Spleen (tissue), 11 donors: ENCODE measurements around the gene SIRPA. TPM values are rescaled to one million over a fixed set of nuclear protein-coding genes. Genes with fewer than 3 reads are reported as not detected.

Experiments
- DNase-seq: peaks from one replicate; pipeline ENCODE4 v3.0.0-alpha.2; 2020
- H3K27ac ChIP-seq, 8 donors: fragments of 200-600 bp; sonication (generic) in 7 of 8; 1 replicate in 4 of 8; 2 replicates in 4 of 8; pipeline versions ENCODE4 v1.5.0 to v1.8.0; 2016 to 2021; ENCODE audit warnings: inconsistent platforms in 4 of 8, mild to moderate bottlenecking in 4 of 8, moderate library complexity in 1 of 8
- H3K27me3 ChIP-seq, 7 donors: fragments of 200-600 bp; sonication (generic) in 6 of 7; replicated peaks in 1 of 7; 1 replicate in 4 of 7; 2 replicates in 3 of 7; pipeline versions ENCODE4 v1.5.0 to v1.8.0; 2016 to 2021; ENCODE audit warnings: inconsistent platforms in 3 of 7, mild to moderate bottlenecking in 1 of 7
- H3K36me3 ChIP-seq, 6 donors: fragments of 200-600 bp; sonication (generic) in 5 of 6; 1 replicate in 4 of 6; 2 replicates in 2 of 6; pipeline versions ENCODE4 v1.5.0 to v1.8.0; 2016 to 2021; ENCODE audit warnings: inconsistent platforms in 2 of 6
- H3K4me1 ChIP-seq, 6 donors: fragments of 200-600 bp; sonication (generic) in 5 of 6; 1 replicate in 3 of 6; 2 replicates in 3 of 6; pipeline versions ENCODE4 v1.5.0 to v1.8.0; 2016 to 2021; ENCODE audit warnings: inconsistent platforms in 3 of 6
- H3K4me3 ChIP-seq, 8 donors: fragments of 200-600 bp; sonication (generic) in 7 of 8; 1 replicate in 4 of 8; 2 replicates in 4 of 8; pipeline versions ENCODE4 v1.5.0 to v1.8.0; 2016 to 2021; ENCODE audit warnings: inconsistent platforms in 4 of 8, mild to moderate bottlenecking in 4 of 8, moderate library complexity in 2 of 8
- H3K9me3 ChIP-seq, 8 donors: fragments of 200-600 bp; sonication (generic) in 7 of 8; 1 replicate in 4 of 8; 2 replicates in 4 of 8; pipeline versions ENCODE4 v1.5.0 to v1.8.0; 2016 to 2021; ENCODE audit warnings: inconsistent platforms in 4 of 8
- POLR2A ChIP-seq, 3 donors: fragments of 450-650 bp; IDR thresholded peaks; one replicate each; pipeline ENCODE4 v1.5.1; 2017; ENCODE audit warnings: antibody characterized with exemption in 3 of 3, mild to moderate bottlenecking in 1 of 3
- POLR2AphosphoS5 ChIP-seq, 3 donors: sonication (generic); formaldehyde crosslinking; IDR thresholded peaks; one replicate each; pipeline ENCODE4 v1.5.1; 2017; ENCODE audit warnings: antibody characterized with exemption in 3 of 3
- WGBS, 5 donors: extraction: QIAGEN DNeasy Blood & Tissue Kit in 3 of 5; methylation state at CpG; one replicate each; pipeline versions ENCODE4 v1.1.5 to v1.1.7; 2013 to 2018; 5-methylcytosine and 5-hydroxymethylcytosine counted together
- intact Hi-C: fragments of 100-400 bp; cut with DNase I; formaldehyde crosslinking; loops from one replicate; pipeline ENCODE4 v1.15.0; 2023; ENCODE audit warnings: low total_unique reads
- polyA plus RNA-seq, 3 donors: library from polyadenylated mRNA; stranded (reverse); fragments of 200-250 nt; gene quantifications; one replicate each; pipeline ENCODE4 v1.2.1, GENCODE V29; 2013
- total RNA-seq, 7 donors: library from RNA; depleted of rRNA in 3 of 7; stranded (reverse); fragments of >200 nt in 3 of 7; fragmentation: NEBNext Ultra II Directional in 4 of 7; extraction: Animal tissue kit (Norgen Biotek cat#: 25700) in 4 of 7; gene quantifications; one replicate each; pipeline versions ENCODE4 v1.1.0 to v1.2.1, GENCODE V29; 2016 to 2021
- TF ChIP-seq, protein P1 (sequence below), 11 experiments: fragments of 200-600 bp in 7 of 11; fragments of 450-650 bp in 4 of 11; sonication (generic) in 4 of 11; IDR thresholded peaks in 8 of 11; conservative IDR thresholded peaks in 3 of 11; 1 replicate in 7 of 11; 2 replicates in 4 of 11; pipeline versions ENCODE4 v1.4.0 to v1.8.0; 2016 to 2021; ENCODE audit warnings: antibody characterized with exemption in 11 of 11, inconsistent platforms in 4 of 11, mild to moderate bottlenecking in 1 of 11
- donor health status: healthy with polysubstance abuse.
- donor health status: DM: no; HTN: no; CAD: no; lungs with moderate emphysema.
- donor health status: DM: no; HTN: no; CAD: no.
- donor health status: Bipolar disorder and iron deficiency.
- donor health status: healthy.
- donor health status: DM: no; HTN: no; CAD: no.
- donor health status: DM: yes; HTN: yes; CAD: no.

Gene SIRPA
- total and polyA plus RNA-seq, 10 donors: 9.8 to 104 (median 38.4) TPM

DNA sequence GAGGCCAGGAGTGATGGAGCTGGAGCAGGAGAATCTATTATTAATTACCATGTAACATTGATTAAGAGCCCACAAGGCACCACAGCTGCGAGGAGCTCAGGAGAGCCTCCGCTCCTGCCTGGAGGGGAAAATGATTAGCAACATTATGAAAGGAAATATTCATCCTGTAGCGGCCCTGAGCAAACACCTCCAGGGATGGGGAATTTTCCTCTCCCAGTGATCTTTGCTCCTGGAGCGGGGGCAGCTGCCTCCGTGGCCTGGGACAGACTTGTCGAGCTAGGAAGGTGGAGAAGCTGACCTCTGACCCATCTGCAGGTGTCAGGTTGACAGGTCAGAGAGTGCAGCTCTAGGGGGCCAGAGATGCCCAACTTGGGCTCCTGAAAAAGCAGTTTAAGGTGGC is 40.1 kb upstream of the SIRPA start:
- peaks cover 0 to 69% (median 27%) of the 10 kb centered on the region in 6 donors for H3K4me1 ChIP-seq
- WGBS, 5 donors: 60 to 87% (median 79%) methylated on average over 6 of the region's 6 CpGs
- intact Hi-C loops: no loop called here

DNA sequence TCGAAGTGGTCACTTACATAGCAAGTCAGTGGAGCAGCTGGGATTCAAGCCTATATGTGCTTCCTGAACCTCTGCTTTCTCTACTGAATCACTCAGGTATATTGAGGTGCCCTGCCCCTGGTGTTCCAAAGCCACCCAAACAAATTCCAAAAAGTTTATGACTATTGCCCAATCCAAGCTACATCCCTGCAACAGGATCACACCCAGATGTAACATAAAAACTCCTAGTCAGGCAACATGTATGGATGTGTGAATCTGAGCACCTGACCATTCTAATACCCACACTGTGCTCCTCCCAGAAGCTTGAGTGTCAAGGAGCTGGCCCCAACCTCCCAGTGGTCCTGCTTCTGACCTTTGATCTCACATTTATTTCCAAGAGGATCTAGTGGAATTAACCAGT is 39.5 kb upstream of the SIRPA start:
- H3K4me1 ChIP-seq: peaks cover 0 to 63% (median 22%) of the 10 kb centered on the region in 6 donors
- H3K9me3 ChIP-seq: no peaks in the 10 kb centered on the region
- no peak for DNase-seq
- TF ChIP-seq, protein P1, sequence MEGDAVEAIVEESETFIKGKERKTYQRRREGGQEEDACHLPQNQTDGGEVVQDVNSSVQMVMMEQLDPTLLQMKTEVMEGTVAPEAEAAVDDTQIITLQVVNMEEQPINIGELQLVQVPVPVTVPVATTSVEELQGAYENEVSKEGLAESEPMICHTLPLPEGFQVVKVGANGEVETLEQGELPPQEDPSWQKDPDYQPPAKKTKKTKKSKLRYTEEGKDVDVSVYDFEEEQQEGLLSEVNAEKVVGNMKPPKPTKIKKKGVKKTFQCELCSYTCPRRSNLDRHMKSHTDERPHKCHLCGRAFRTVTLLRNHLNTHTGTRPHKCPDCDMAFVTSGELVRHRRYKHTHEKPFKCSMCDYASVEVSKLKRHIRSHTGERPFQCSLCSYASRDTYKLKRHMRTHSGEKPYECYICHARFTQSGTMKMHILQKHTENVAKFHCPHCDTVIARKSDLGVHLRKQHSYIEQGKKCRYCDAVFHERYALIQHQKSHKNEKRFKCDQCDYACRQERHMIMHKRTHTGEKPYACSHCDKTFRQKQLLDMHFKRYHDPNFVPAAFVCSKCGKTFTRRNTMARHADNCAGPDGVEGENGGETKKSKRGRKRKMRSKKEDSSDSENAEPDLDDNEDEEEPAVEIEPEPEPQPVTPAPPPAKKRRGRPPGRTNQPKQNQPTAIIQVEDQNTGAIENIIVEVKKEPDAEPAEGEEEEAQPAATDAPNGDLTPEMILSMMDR (IDR thresholded peaks at IDR 0.05 in 8 of 11, conservative IDR thresholded peaks at IDR 0.05 in 3 of 11): no peak
- TF ChIP-seq POLR2AphosphoS5 (IDR thresholded peaks at IDR 0.05): no peak
- TF ChIP-seq POLR2A (IDR thresholded peaks at IDR 0.05): no peak
- no peak overlapping the region for H3K4me3 ChIP-seq
- intact Hi-C loops: no loop called here
- H3K36me3 ChIP-seq: no peaks in the 10 kb centered on the region
- WGBS, 5 donors: 70 to 88% (median 78%) methylated on average over 1 of the region's 1 CpG
- no peak overlapping the region for H3K27ac ChIP-seq
- peaks cover 0 to 10% (median 0%) of the 10 kb centered on the region in 7 donors for H3K27me3 ChIP-seq

More for the DNA sequence above, 40.1 kb upstream of the SIRPA start:
- H3K4me3 ChIP-seq: no peak overlapping the region
- no peak for DNase-seq
- no peak overlapping the region for H3K27ac ChIP-seq
- H3K36me3 ChIP-seq: no peaks in the 10 kb centered on the region
- no peak for TF ChIP-seq POLR2AphosphoS5 (IDR thresholded peaks at IDR 0.05)
- H3K9me3 ChIP-seq: no peaks in the 10 kb centered on the region
- peaks cover 0 to 10% (median 0%) of the 10 kb centered on the region in 7 donors for H3K27me3 ChIP-seq

DNA sequence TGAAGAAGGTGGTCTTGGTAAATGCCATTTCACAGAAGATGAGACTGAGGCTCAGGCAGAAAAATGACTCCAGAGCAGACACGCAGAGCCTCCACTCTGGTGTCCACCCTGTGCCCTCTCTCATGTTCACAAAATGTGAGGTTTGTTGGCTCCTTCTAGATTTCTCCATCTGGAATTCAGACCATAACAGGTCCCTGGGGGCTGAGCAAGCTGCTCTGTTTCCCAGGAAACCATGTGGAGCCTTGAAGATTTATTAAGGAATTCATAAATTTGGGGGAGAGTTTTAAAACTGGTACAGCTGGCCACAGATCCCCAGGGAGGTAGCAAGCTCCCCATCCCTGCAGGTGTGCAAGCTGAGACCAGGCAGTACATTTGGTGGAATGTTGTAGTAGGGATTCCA is 38.8 kb upstream of the SIRPA start:
- WGBS, 5 donors: 86 to 94% (median 90%) methylated on average over 1 of the region's 1 CpG
- H3K4me1 ChIP-seq: peaks cover 0 to 61% (median 15%) of the 10 kb centered on the region in 6 donors

DNA sequence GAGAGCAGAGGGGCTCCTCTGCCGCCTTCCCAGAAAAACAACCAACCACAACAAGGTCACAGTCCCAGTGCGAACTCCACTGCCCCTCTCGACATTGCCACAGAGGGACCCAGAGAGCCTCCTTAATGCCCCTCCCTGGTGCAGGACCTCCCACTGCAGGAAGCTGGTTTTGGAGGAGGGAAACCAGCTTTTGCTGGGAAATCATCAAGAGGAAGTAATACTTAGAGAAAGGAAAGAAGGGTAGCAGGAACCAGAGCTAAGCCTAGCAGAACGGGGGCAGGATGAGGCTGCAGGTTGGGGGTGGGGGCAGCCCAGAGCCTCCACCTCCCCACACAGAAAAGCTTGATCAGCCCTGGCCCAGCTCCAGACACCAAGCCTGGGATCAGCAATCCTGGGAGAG is 37.7 kb upstream of the SIRPA start:
- WGBS, 5 donors: 27 to 40% (median 34%) methylated on average over 2 to 4 of the region's 4 CpGs
- Histone ChIP-seq H3K4me1 (peaks cover 0 to 60% (median 13%) of the 10 kb centered on the region in 6 donors), H3K27me3 (peaks cover 0 to 21% (median 0%) of the 10 kb centered on the region in 7 donors), H3K36me3 (no peaks in the 10 kb centered on the region), H3K27ac (peak overlapping the region in 2 of 8 donors; percentile 24 to 29), H3K9me3 (no peaks in the 10 kb centered on the region), H3K4me3 (no peak overlapping the region)
- intact Hi-C loops: no loop called here
- TF ChIP-seq POLR2A (IDR thresholded peaks at IDR 0.05) (no peak), POLR2AphosphoS5 (IDR thresholded peaks at IDR 0.05) (no peak)
- TF ChIP-seq, protein P1 (IDR thresholded peaks at IDR 0.05 in 8 of 11, conservative IDR thresholded peaks at IDR 0.05 in 3 of 11): no peak
- DNase-seq: no peak

More for the DNA sequence above, 38.8 kb upstream of the SIRPA start:
- intact Hi-C loops: no loop called here
- TF ChIP-seq, protein P1 (IDR thresholded peaks at IDR 0.05 in 8 of 11, conservative IDR thresholded peaks at IDR 0.05 in 3 of 11): no peak
- TF ChIP-seq POLR2AphosphoS5 (IDR thresholded peaks at IDR 0.05): no peak
- TF ChIP-seq POLR2A (IDR thresholded peaks at IDR 0.05): no peak
- Histone ChIP-seq H3K27ac (no peak overlapping the region), H3K9me3 (no peaks in the 10 kb centered on the region), H3K4me3 (no peak overlapping the region), H3K36me3 (no peaks in the 10 kb centered on the region), H3K27me3 (peaks cover 0 to 11% (median 0%) of the 10 kb centered on the region in 7 donors)
- no peak for DNase-seq
